ENCODE results near the gene SLC7A5. TPM values are rescaled to one million over a fixed set of nuclear protein-coding genes. Genes with fewer than 3 reads are reported as not detected.
"Not testable (repeated sequence)": the region's sequence is repeated elsewhere in the genome, so short reads cannot be mapped to it uniquely, and the experiment has no call there.

SLC7A5 gene
- total RNA-seq, result 169 and 243 TPM in 2 replicates

DNA sequence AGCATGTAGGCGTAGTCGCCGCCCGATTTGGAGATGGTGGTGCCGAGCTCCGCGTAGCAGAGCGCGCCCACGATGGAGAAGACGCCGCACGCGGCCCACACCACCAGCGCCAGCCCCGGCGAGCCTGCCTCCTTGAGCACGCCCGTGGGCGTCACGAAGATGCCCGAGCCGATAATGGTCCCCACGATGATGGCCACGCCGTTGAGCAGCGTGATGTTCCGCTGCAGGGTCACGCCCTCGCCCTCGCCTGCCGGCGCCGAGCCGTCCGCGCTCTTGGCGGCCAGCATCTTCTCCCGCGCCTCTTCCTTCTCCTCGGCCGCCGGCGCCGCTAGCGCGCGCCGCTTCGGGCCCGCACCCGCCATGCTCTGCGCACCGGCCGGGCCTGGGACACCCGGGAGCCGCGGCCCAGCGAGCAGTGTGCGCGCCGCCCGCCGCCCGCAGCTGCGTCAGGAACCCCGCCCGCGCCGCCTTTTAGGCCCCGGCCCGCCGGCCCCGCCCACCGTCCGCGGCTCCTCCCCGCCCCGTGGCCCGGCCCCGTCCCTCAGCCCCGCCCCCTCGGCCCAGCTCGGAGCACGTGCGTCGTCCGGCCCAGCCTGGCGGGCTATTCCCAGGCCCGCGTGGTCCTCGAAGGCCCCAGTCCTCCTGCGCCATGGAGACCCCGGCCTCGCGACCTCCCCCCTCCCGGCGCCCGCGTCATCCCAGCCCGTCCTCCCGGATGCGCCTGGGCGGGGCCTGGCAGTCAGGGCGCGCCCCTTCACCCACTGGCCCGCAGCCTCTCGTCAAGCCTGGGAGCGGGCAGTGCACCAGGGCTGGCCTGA, at the start of gene SLC7A5:
SLC7A5 (minus strand) TSS at position 447 of the 818 bp plus-strand sequence; CDS start at position 362, 85 bp downstream.
- peaks cover 17% of the 10 kb centered on the region for H3K36me3 ChIP-seq (ENCODE audit: control insufficient read depth, insufficient read depth, low read length)
- not testable (repeated sequence) for FAIRE-seq; H3K27me3 ChIP-seq (ENCODE audit: control insufficient read depth, insufficient read depth, low read length)
- H3K4me3 ChIP-seq (ENCODE audit: low read depth, low read length), result peak within 1 kb of the TSS; percentile 83
- peak; percentile 10 for DNase-seq (ENCODE audit: low read depth)

DNA sequence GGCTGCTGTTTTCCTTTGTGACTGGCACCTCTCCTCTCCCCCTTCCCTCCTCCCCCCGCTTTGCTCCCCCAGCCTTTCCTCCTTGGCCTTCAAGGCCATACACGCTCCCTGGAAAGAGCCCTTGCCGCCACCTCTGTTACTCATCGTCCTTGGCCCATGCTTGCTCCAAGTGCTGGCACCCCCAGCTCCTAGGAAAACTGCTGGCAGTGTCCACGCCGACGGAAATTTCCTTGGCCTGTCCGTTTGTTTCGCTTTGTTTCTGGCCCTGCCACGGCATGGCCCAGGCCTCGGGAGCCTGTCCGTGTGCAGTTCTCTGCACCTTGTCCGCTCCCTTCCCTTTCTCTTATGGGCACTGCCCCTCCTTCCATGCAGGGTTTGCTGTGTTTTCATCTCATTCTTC, 49.0 kb upstream of the SLC7A5 start:
- Histone ChIP-seq H3K4me3 (ENCODE audit: low read depth, low read length) (no peak overlapping the region), H3K36me3 (ENCODE audit: control insufficient read depth, insufficient read depth, low read length) (no peaks in the 10 kb centered on the region), H3K27me3 (ENCODE audit: control insufficient read depth, insufficient read depth, low read length) (peaks cover 5% of the 10 kb centered on the region)
- FAIRE-seq, result no peak
- TF ChIP-seq, protein P1, sequence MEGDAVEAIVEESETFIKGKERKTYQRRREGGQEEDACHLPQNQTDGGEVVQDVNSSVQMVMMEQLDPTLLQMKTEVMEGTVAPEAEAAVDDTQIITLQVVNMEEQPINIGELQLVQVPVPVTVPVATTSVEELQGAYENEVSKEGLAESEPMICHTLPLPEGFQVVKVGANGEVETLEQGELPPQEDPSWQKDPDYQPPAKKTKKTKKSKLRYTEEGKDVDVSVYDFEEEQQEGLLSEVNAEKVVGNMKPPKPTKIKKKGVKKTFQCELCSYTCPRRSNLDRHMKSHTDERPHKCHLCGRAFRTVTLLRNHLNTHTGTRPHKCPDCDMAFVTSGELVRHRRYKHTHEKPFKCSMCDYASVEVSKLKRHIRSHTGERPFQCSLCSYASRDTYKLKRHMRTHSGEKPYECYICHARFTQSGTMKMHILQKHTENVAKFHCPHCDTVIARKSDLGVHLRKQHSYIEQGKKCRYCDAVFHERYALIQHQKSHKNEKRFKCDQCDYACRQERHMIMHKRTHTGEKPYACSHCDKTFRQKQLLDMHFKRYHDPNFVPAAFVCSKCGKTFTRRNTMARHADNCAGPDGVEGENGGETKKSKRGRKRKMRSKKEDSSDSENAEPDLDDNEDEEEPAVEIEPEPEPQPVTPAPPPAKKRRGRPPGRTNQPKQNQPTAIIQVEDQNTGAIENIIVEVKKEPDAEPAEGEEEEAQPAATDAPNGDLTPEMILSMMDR (IDR thresholded peaks at IDR 0.05; ENCODE audit: insufficient read depth, low read length, severe bottlenecking), result no peak
- no peak for DNase-seq (ENCODE audit: low read depth)

DNA sequence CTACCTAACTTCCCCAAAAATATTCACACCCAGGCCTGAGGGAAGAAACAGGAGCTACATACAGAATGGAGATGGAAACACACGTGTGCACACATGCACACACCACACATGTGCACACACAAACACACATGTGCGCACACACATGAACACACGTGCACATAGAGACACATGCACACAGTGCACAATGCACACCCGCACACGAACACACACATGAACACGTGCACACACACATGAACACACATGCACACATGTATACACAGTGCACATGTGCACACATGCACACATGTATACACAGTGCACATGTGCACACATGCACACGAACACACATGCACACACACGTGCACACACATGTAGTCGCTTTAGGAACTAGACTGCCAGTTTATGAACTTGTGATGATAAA, 48.2 kb upstream of the SLC7A5 start:
- Histone ChIP-seq H3K36me3 (ENCODE audit: control insufficient read depth, insufficient read depth, low read length) (no peaks in the 10 kb centered on the region), H3K4me3 (ENCODE audit: low read depth, low read length) (no peak overlapping the region), H3K27me3 (ENCODE audit: control insufficient read depth, insufficient read depth, low read length) (peaks cover 2% of the 10 kb centered on the region)
- FAIRE-seq (peak; percentile 89), DNase-seq (ENCODE audit: low read depth) (no peak)
- TF ChIP-seq, protein P1 (IDR thresholded peaks at IDR 0.05; ENCODE audit: insufficient read depth, low read length, severe bottlenecking), result no peak

DNA sequence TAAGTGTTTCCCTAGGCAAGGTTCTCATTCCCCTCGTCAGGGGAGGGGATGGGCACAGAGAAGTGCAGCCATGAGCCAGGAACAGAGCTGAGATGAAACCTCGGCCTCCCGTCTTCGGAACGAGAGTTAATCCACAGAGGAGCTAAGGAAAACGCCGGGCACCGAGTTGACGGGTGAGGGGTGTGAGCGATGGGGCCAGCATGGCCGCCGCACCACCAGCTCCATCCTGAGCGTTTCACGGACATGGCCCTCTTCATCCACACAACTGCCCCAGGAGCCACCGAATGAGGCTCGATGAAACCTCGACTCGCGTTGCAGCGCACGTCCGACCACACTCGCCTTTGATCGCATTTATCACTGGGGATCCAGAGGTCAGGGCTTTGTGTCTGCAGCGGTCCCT, 45.5 kb upstream of the SLC7A5 start:
- TF ChIP-seq, protein P1 (IDR thresholded peaks at IDR 0.05; ENCODE audit: insufficient read depth, low read length, severe bottlenecking), result no peak
- no peak for DNase-seq (ENCODE audit: low read depth)
- no peak for FAIRE-seq
- Histone ChIP-seq H3K4me3 (ENCODE audit: low read depth, low read length) (no peak overlapping the region), H3K36me3 (ENCODE audit: control insufficient read depth, insufficient read depth, low read length) (no peaks in the 10 kb centered on the region), H3K27me3 (ENCODE audit: control insufficient read depth, insufficient read depth, low read length) (no peaks in the 10 kb centered on the region)

DNA sequence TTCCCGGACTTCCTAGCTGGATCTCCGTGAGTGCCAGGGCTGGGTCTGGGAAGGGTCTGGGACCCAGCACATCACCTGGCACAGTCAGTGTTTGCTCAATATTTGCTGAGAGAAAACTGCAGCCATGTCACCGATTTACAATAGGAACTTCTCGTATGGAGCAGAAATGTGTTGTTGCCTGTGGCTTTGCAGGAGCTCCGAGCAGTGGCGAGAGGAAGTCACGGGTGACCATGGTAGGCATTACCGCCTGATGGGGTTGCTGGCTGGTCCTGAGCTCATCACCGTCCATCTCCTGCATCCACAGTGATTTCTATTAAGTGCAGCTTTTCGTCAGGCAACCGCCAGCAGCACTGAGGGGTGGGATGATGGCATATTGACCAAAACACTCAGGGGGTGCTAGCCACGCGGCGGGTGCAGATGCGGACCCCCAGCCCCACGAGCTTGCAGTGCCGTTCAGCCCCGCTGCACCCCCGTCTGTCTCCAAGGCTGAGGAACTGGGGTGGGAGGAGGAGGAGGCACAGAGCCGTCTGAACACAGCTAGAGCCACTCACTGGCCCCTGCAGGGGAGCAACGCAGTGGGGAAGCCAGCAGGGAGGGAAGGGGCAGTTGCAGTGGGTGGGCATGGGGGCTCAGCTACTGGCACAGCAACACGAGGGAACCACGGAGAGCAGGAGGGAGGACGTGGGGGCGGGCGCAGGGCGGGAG, 44.9 kb upstream of the SLC7A5 start:
- not testable (repeated sequence) for H3K36me3 ChIP-seq (ENCODE audit: control insufficient read depth, insufficient read depth, low read length); H3K27me3 ChIP-seq (ENCODE audit: control insufficient read depth, insufficient read depth, low read length); H3K4me3 ChIP-seq (ENCODE audit: low read depth, low read length); DNase-seq (ENCODE audit: low read depth)
- FAIRE-seq, result peak; percentile 64

DNA sequence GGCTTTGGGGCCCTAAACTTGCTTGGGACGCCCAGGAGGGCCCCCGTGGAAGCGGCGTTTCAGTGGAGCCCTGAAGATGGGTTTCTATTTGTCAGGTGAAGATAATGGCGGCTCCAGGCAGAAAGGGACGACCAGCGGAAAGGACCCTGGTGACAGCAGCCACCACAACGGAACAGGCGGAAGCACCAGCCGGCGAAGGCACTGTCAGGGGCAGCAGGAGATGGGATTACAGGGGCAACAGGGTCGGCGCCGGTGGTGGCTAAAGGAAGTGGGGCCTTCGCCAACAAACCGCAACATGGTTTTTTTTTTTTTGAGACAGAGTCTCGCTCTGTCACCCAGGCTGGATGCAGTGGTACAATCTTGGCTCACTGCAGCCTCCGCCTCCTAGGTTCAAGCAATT, 43.4 kb upstream of the SLC7A5 start:
- DNase-seq (ENCODE audit: low read depth); H3K4me3 ChIP-seq (ENCODE audit: low read depth, low read length); FAIRE-seq; H3K36me3 ChIP-seq (ENCODE audit: control insufficient read depth, insufficient read depth, low read length); H3K27me3 ChIP-seq (ENCODE audit: control insufficient read depth, insufficient read depth, low read length): not testable (repeated sequence)

DNA sequence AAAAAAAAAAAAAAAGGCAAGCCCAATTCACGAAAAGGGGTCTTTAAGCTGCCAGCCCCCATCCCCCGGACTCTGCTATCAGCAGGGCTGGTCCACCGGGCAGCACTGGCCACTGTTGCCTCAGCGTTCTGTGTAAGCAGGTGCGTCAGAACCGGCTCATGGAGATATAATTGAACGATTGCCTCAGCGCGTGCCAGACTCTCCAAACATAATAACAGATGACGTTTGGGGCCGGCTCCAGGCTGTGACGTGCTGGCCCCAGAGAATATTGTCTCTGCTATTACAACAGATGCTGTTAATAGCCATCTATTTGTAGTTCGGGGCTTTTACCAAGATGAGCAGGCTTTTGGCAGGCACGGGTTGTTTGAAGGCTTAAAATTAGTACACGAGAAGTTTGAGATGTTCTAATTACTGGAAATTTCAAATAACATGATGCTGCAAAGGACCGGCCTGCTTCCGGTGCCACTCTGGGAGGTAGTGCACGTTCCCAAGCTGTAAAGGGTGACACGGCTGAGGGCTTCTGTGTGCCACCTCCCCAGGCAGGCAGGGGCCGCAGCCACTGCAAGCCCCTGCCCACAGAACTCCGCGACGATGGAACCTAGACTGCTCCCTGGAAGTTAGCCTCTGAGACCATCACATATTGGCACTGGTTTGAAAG, 41.9 kb upstream of the SLC7A5 start:
- not testable (repeated sequence) for FAIRE-seq; H3K36me3 ChIP-seq (ENCODE audit: control insufficient read depth, insufficient read depth, low read length); H3K4me3 ChIP-seq (ENCODE audit: low read depth, low read length); H3K27me3 ChIP-seq (ENCODE audit: control insufficient read depth, insufficient read depth, low read length)
- DNase-seq (ENCODE audit: low read depth), result peak; percentile 17

Data from bronchial epithelial cell (primary cell).